HepG2 (cell line): ENCODE data around the gene ABHD12. TPM values are rescaled to one million over a fixed set of nuclear protein-coding genes. Genes with fewer than 3 reads are reported as not detected.

Experiments used
- ATAC-seq: fragments of 200-7000 bp; cut with Tn5 transposase; 3 replicates; pipeline ENCODE4 v1.9.1; 2020; ENCODE audit warnings: mild to moderate bottlenecking, moderate library complexity
- BruUV-seq: library from RNA; stranded (reverse); fragments of 400-500 nt; replicated peaks from 2 replicates; lab custom pipeline; 2021; lab: Mats Ljungman, UMichigan
- CTCF ChIA-PET: fragments of 300-600 bp; formaldehyde crosslinking; extraction: SDS; loops from one replicate; lab custom pipeline; 2021; ENCODE audit warnings: low total read pairs, inconsistent platforms, low intra/inter-chr PET ratio; lab: Yijun Ruan, JAX
- POLR2A ChIA-PET: fragments of 350-600 bp; sonication (Branson Sonifier 250); formaldehyde crosslinking; loops from one replicate; lab custom pipeline; 2020; ENCODE audit warnings: antibody characterized with exemption, inconsistent platforms; lab: Yijun Ruan, JAX
- DNase-seq: peaks from one replicate; pipeline ENCODE4 v3.0.0-alpha.2; 2015; ENCODE audit warnings: low spot score
- FAIRE-seq: peaks from 3 replicates; lab custom pipeline; 2011; peaks lifted over from hg19 to GRCh38; lab: Jason Lieb, UNC
- H2AFZ ChIP-seq: one replicate; pipeline ENCODE4 v1.6.1; 2011; ENCODE audit warnings: low read length, inconsistent platforms
- H3K27ac ChIP-seq: fragments of 300-600 bp; 3 replicates; pipeline ENCODE4 v1.8.0; 2011; ENCODE audit warnings: mixed run types, mild to moderate bottlenecking, mixed read lengths, low read length, inconsistent platforms; ENCODE audit not compliant: insufficient read depth; ENCODE audit errors: extremely low read length
- H3K27me3 ChIP-seq, 2 experiments: fragments of 200-600 bp in 1 of 2; 2 replicates in 1 of 2; 3 replicates in 1 of 2; pipeline versions ENCODE4 v1.6.0 to v1.8.0; 2011; ENCODE audit warnings: low read length in 2 of 2, mild to moderate bottlenecking in 2 of 2, moderate library complexity in 2 of 2, inconsistent platforms in 1 of 2; ENCODE audit not compliant: insufficient read depth in 2 of 2, control insufficient read depth in 1 of 2
- H3K36me3 ChIP-seq, 2 experiments: fragments of 200-600 bp in 1 of 2; replicated peaks in 1 of 2; 2 replicates in 1 of 2; 3 replicates in 1 of 2; pipeline versions ENCODE4 v1.5.1 to v1.8.0; 2011; ENCODE audit warnings: low read length in 2 of 2, inconsistent platforms in 1 of 2; ENCODE audit not compliant: insufficient read depth in 2 of 2, control insufficient read depth in 1 of 2
- H3K4me1 ChIP-seq: 2 replicates; pipeline ENCODE4 v1.5.1; 2012; ENCODE audit warnings: low read length, inconsistent platforms; ENCODE audit not compliant: insufficient read depth
- H3K4me2 ChIP-seq: 2 replicates; pipeline ENCODE4 v1.6.0; 2011; ENCODE audit warnings: low read depth, low read length, inconsistent platforms
- H3K4me3 ChIP-seq, 3 experiments: fragments of 200-600 bp in 1 of 3; sonication (generic), shearing (Covaris generic) in 1 of 3; replicated peaks in 1 of 3; 2 replicates each; pipeline ENCODE4 v1.5.1; 2011 to 2016; ENCODE audit warnings: low read length in 3 of 3, inconsistent platforms in 2 of 3, low read depth in 2 of 3, mild to moderate bottlenecking in 2 of 3, control low read depth in 1 of 3, mixed read lengths in 1 of 3; ENCODE audit not compliant: insufficient read depth in 1 of 3
- H3K79me2 ChIP-seq: one replicate; pipeline ENCODE4 v1.6.1; 2011; ENCODE audit warnings: low read length, inconsistent platforms; ENCODE audit not compliant: insufficient read depth
- H3K9ac ChIP-seq: 2 replicates; pipeline ENCODE4 v1.6.0; 2011; ENCODE audit warnings: mild to moderate bottlenecking, low read depth, low read length, inconsistent platforms; ENCODE audit not compliant: insufficient read depth
- H3K9me3 ChIP-seq: 2 replicates; pipeline ENCODE4 v1.5.1; 2012; ENCODE audit warnings: mild to moderate bottlenecking, low read length
- H4K20me1 ChIP-seq: 2 replicates; pipeline ENCODE4 v1.6.0; 2011; ENCODE audit warnings: inconsistent platforms, mild to moderate bottlenecking, low read length, moderate library complexity; ENCODE audit not compliant: insufficient read depth
- ARID2 ChIP-seq: sonication (generic); formaldehyde crosslinking; IDR thresholded peaks from 2 replicates; pipeline ENCODE4 v1.8.1; 2022; ENCODE audit warnings: mild to moderate bottlenecking, missing genetic modification reagents, borderline replicate concordance
- ARNT2 ChIP-seq: sonication (generic); formaldehyde crosslinking; IDR thresholded peaks from 2 replicates; pipeline ENCODE4 v1.8.0; 2022; ENCODE audit warnings: mild to moderate bottlenecking, low read depth, missing genetic modification reagents, moderate library complexity
- GTF2F1 ChIP-seq: fragments of 150-350 bp; IDR thresholded peaks from 2 replicates; pipeline ENCODE4 v1.6.1; 2014; ENCODE audit warnings: low read length
- NFYB ChIP-seq: sonication (generic); formaldehyde crosslinking; IDR thresholded peaks from 2 replicates; pipeline ENCODE4 v1.4.0; 2020; ENCODE audit warnings: missing genetic modification reagents
- NKX3-1 ChIP-seq: sonication (generic); formaldehyde crosslinking; IDR thresholded peaks from 2 replicates; pipeline ENCODE4 v1.5.0; 2020; ENCODE audit warnings: missing genetic modification reagents
- NRL ChIP-seq: sonication (generic); formaldehyde crosslinking; IDR thresholded peaks from 2 replicates; pipeline ENCODE4 v1.5.0; 2020; ENCODE audit warnings: missing genetic modification reagents, mild to moderate bottlenecking, moderate library complexity, borderline replicate concordance
- PAF1 ChIP-seq: IDR thresholded peaks from 2 replicates; pipeline ENCODE4 v1.6.1; 2016; ENCODE audit warnings: missing genetic modification reagents, missing compliant biosample characterization
- WGBS: methylation state at CpG from one replicate; pipeline ENCODE4 v1.1.6; 2017; ENCODE audit warnings: low lambda C conversion rate; 5-methylcytosine and 5-hydroxymethylcytosine counted together
- in situ Hi-C: cut with HindIII; loops from 2 replicates; pipeline ENCODE4 v1.10.0; 2017; ENCODE audit warnings: low pct_unique_long_range_greater_than_20kb; ENCODE audit not compliant: extremely low pct_ligation_motif_present
- intact Hi-C: fragments of 100-400 bp; cut with micrococcal nuclease; formaldehyde crosslinking; loops from one replicate; pipeline ENCODE4 v1.10.0; 2022; ENCODE audit not compliant: unreplicated experiment
- polyA plus RNA-seq, 8 experiments: library from polyadenylated mRNA; depleted of rRNA in 3 of 8; stranded (reverse) in 7 of 8; unstranded in 1 of 8; fragments of >200 nt; fragmentation: Illumina TruSeq in 4 of 8; extraction: Trizol in 4 of 8; gene quantifications; 2 replicates each; pipeline versions ENCODE4 v1.2.1 to v1.2.3, GENCODE V29; 2011 to 2016; ENCODE audit warnings: low read depth in 4 of 8, missing spikeins in 1 of 8, mixed read lengths in 1 of 8; ENCODE audit not compliant: insufficient read depth in 1 of 8
- total RNA-seq, 5 experiments: library from RNA; depleted of rRNA; stranded (reverse); fragments of >200 nt; fragmentation: Illumina TruSeq; extraction: Trizol; gene quantifications; 2 replicates each; pipeline ENCODE4 v1.2.3, GENCODE V29; 2016; ENCODE audit warnings: low read depth in 1 of 5
- TF ChIP-seq, protein P1 (sequence below): sonication (generic); formaldehyde crosslinking; IDR thresholded peaks from 2 replicates; pipeline ENCODE4 v1.5.0; 2020; ENCODE audit warnings: mild to moderate bottlenecking, low read depth, missing genetic modification reagents, borderline replicate concordance

The ABHD12 gene
- total and polyA plus RNA-seq, 2 of the 13 experiments (the other 11 are each of a cell fraction or from before 2014, with no cell fraction given) = 23.5 to 72.1 TPM

DNA sequence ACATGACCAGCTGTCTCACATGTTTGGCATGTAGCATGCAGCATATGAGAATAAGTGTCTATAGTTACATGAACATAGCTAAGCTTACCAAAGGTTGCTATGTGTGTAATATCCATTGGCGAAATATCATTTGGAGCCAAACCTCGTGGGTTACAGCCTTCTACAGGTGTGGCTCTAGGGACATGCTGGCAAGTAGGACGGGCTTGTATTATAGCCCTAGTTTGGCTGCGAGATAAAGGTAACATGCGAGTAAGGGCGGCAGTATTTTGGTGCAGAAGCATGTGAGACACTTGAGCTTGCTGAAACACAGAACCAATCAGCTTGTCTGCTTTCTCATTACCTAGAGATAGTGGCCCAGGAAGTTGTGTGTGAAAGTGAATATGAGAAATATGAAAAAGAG is 6.5 kb upstream of the ABHD12 start:
- H3K9ac ChIP-seq = no peak overlapping the region
- no peak overlapping the region for H3K4me3 ChIP-seq
- CTCF ChIA-PET = interaction anchor here (3.7 to 5.0 kb wide), 2 partner anchors 59 to 102 kb away, joined by 45 to 157 read pairs; no protein-coding TSS in a partner anchor
- no TSS peak for BruUV-seq
- no peak overlapping the region for H3K4me2 ChIP-seq
- no peaks in the 10 kb centered on the region for H4K20me1 ChIP-seq
- TF ChIP-seq GTF2F1 = no peak
- no peak for TF ChIP-seq PAF1 (CRISPR knock-in tag)
- TF ChIP-seq, protein P1, sequence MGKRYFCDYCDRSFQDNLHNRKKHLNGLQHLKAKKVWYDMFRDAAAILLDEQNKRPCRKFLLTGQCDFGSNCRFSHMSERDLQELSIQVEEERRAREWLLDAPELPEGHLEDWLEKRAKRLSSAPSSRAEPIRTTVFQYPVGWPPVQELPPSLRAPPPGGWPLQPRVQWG (CRISPR knock-in tag) = no peak
- no peak for TF ChIP-seq NKX3-1 (CRISPR knock-in tag)
- TF ChIP-seq NRL (CRISPR knock-in tag) = no peak
- no peak for TF ChIP-seq ARNT2 (CRISPR knock-in tag)
- H3K27ac ChIP-seq = no peak overlapping the region
- no peaks in the 10 kb centered on the region for H3K79me2 ChIP-seq
- in situ Hi-C loops = loop anchor here (5.0 kb wide), 1 partner anchor 100 kb away; no protein-coding TSS in a partner anchor
- WGBS = 77% methylated on average over 6 of the region's 6 CpGs
- no peak for FAIRE-seq
- DNase-seq = no peak
- H3K27me3 ChIP-seq = no peaks in the 10 kb centered on the region
- peaks cover 8% of the 10 kb centered on the region for H3K9me3 ChIP-seq
- ATAC-seq = no peak
- H3K4me1 ChIP-seq = peaks cover 58% of the 10 kb centered on the region
- POLR2A ChIA-PET = interaction anchor here (2.5 to 5.3 kb wide), 2 partner anchors 10 to 59 kb away, joined by 25 to 38 read pairs; partner anchors contain the start of gene GINS1
- intact Hi-C loops = loop anchor here (10.0 kb wide), 2 partner anchors 102 to 402 kb away; partner anchors contain the start of gene APMAP
- H2AFZ ChIP-seq = no peak overlapping the region
- no peaks in the 10 kb centered on the region for H3K36me3 ChIP-seq

DNA sequence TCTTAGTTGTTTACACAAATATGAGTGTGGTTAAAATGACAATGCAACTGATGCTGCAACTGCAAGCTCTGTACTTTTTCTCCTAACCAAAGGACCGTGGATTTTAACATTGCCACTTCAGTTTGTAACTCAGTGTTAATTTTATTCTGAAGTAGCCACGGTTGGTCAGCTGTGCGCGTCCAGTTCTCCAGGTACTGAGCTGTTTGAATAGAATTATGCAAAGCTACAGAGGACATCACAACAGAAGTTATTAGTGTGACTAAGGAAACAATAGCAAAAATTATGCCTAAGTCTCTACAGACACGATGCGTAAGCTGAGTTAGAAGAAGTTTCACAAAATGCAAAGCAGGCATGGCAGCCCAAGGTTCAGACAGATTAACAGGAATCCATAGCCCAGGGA is 4.4 kb upstream of the ABHD12 start:
- no peaks in the 10 kb centered on the region for H3K79me2 ChIP-seq
- in situ Hi-C loops (loop anchor here (5.0 kb wide), 1 partner anchor 98 kb away; no protein-coding TSS in a partner anchor), intact Hi-C loops (loop anchor here (10.0 kb wide), 2 partner anchors 100 to 400 kb away; partner anchors contain the start of gene APMAP)
- no TSS peak for BruUV-seq
- no peaks in the 10 kb centered on the region for H3K27me3 ChIP-seq
- H3K27ac ChIP-seq = no peak overlapping the region
- 55% methylated on average over 6 of the region's 6 CpGs for WGBS
- H4K20me1 ChIP-seq = no peaks in the 10 kb centered on the region
- no peak overlapping the region for H3K4me3 ChIP-seq
- FAIRE-seq (no peak), ATAC-seq (no peak)
- no peak overlapping the region for H3K4me2 ChIP-seq
- no peak overlapping the region for H2AFZ ChIP-seq
- peaks cover 47% of the 10 kb centered on the region for H3K4me1 ChIP-seq
- no peaks in the 10 kb centered on the region for H3K9me3 ChIP-seq
- no peak overlapping the region for H3K9ac ChIP-seq
- TF ChIP-seq ARID2 (CRISPR knock-in tag) (no peak), NFYB (0 out of 2 replicates have a peak, but pooled peaks have one; percentile 3)
- TF ChIP-seq, all 625 proteins: peak for 1
- no peaks in the 10 kb centered on the region for H3K36me3 ChIP-seq
- CTCF ChIA-PET = no interaction called here
- no peak for DNase-seq
- POLR2A ChIA-PET = no interaction called here
